Measurements from ENCODE around the gene NAV2. TPM values are rescaled to one million over a fixed set of nuclear protein-coding genes. Genes with fewer than 3 reads are reported as not detected.

The NAV2 gene
- total and polyA plus RNA-seq, 2 donors from 2014 or later: 5.9 to 37.7 TPM

DNA sequence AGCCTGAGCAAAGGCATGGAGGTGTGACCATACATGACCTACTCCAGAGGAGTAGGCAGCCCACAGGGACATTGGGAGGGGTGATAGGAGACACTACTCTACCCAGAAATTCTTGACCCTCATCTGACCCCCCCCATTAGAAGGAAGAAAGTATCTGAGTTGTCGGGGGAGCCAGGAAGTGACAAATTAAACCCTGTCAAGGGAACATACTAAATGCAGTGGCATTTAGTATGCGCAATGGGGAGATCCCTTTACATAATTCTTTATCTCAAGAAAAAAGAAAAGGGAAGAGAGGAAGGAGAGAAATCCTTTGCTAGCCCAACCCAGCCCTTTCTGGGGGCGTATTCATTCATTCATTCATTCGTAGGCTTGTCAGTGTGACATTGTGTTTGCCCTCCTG, 58.8 kb downstream of the NAV2 start:
- no peaks in the 10 kb centered on the region for H3K4me1 ChIP-seq (ENCODE audit: control insufficient read depth in 2 of 3, insufficient read depth in 2 of 3, low read depth in 1 of 3, low read length in 3 of 3)
- H3K9ac ChIP-seq (ENCODE audit: low read length in 3 of 3): no peak overlapping the region
- no peak overlapping the region for H3K4me3 ChIP-seq (ENCODE audit: low read length in 3 of 3)
- DNase-seq: no peak
- peaks cover 2% of the 10 kb centered on the region for H3K27me3 ChIP-seq (ENCODE audit: control insufficient read depth, insufficient read depth, low read length)
- FAIRE-seq: no peak
- TF ChIP-seq, protein P1, sequence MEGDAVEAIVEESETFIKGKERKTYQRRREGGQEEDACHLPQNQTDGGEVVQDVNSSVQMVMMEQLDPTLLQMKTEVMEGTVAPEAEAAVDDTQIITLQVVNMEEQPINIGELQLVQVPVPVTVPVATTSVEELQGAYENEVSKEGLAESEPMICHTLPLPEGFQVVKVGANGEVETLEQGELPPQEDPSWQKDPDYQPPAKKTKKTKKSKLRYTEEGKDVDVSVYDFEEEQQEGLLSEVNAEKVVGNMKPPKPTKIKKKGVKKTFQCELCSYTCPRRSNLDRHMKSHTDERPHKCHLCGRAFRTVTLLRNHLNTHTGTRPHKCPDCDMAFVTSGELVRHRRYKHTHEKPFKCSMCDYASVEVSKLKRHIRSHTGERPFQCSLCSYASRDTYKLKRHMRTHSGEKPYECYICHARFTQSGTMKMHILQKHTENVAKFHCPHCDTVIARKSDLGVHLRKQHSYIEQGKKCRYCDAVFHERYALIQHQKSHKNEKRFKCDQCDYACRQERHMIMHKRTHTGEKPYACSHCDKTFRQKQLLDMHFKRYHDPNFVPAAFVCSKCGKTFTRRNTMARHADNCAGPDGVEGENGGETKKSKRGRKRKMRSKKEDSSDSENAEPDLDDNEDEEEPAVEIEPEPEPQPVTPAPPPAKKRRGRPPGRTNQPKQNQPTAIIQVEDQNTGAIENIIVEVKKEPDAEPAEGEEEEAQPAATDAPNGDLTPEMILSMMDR (IDR thresholded peaks at IDR 0.05; ENCODE audit: borderline replicate concordance, extremely low read depth, insufficient read depth): no peak
- H3K27ac ChIP-seq (ENCODE audit: low read depth in 2 of 2, low read length in 2 of 2): no peak overlapping the region
- no peaks in the 10 kb centered on the region for H3K9me3 ChIP-seq (ENCODE audit: control insufficient read depth in 2 of 3, insufficient read depth in 1 of 3, low read length in 3 of 3)
- intact Hi-C loops (cut with DNase I): no loop called here
- H3K36me3 ChIP-seq (ENCODE audit: control insufficient read depth in 2 of 3, insufficient read depth in 3 of 3, low read length in 3 of 3): no peaks in the 10 kb centered on the region

DNA sequence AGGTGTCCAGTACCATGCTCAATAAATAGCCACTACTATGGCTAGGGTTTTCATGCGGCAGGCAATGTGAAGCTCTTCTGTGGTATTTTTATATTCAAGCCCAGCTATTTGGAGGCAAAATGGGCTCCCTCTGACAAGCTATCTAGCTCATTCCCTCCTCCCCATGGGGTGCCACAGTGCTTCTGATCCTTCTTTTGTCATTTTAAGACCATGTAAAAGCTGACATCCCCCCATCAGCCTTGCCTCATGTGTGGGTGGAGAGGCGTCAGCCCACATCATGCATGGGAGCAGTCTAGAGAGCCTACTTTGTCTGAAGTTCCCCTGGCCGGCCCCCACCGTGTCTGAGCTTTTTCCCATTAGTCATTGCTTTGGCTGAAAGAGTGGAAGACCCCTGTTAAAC, 59.8 kb downstream of the NAV2 start:
- intact Hi-C loops (cut with DNase I): no loop called here
- no peak for FAIRE-seq
- TF ChIP-seq, protein P1 (IDR thresholded peaks at IDR 0.05; ENCODE audit: borderline replicate concordance, extremely low read depth, insufficient read depth): no peak
- Histone ChIP-seq H3K36me3 (ENCODE audit: control insufficient read depth in 2 of 3, insufficient read depth in 3 of 3, low read length in 3 of 3) (no peaks in the 10 kb centered on the region), H3K9ac (ENCODE audit: low read length in 3 of 3) (no peak overlapping the region), H3K9me3 (ENCODE audit: control insufficient read depth in 2 of 3, insufficient read depth in 1 of 3, low read length in 3 of 3) (no peaks in the 10 kb centered on the region), H3K27ac (ENCODE audit: low read depth in 2 of 2, low read length in 2 of 2) (no peak overlapping the region), H3K4me3 (ENCODE audit: low read length in 3 of 3) (no peak overlapping the region), H3K4me1 (ENCODE audit: control insufficient read depth in 2 of 3, insufficient read depth in 2 of 3, low read depth in 1 of 3, low read length in 3 of 3) (no peaks in the 10 kb centered on the region), H3K27me3 (ENCODE audit: control insufficient read depth, insufficient read depth, low read length) (peaks cover 2% of the 10 kb centered on the region)
- no peak for DNase-seq

DNA sequence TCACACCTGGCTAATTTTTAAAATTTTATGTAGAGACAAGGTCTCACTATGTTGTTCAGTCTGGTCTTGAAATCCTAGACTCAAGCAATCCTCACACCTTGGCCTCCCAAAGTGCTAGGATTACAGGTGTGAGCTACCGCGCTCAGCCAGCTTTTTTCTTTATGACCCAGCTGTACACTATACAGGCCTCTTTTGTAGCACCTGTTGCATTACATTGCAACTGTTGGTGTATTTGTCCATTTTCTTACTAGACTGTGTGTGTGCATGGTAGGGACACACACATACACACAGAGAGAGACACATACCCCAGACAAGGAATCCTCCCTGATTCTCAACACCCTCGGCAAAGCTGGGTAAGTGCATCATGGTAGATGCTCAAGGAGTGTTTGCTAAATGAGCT, 61.7 kb downstream of the NAV2 start:
- no peak overlapping the region for H3K9ac ChIP-seq (ENCODE audit: low read length in 3 of 3)
- TF ChIP-seq, protein P1 (IDR thresholded peaks at IDR 0.05; ENCODE audit: borderline replicate concordance, extremely low read depth, insufficient read depth): no peak
- no peaks in the 10 kb centered on the region for H3K9me3 ChIP-seq (ENCODE audit: control insufficient read depth in 2 of 3, insufficient read depth in 1 of 3, low read length in 3 of 3)
- DNase-seq (no peak), FAIRE-seq (no peak)
- H3K27ac ChIP-seq (ENCODE audit: low read depth in 2 of 2, low read length in 2 of 2): no peak overlapping the region
- intact Hi-C loops (cut with DNase I): no loop called here
- H3K27me3 ChIP-seq (ENCODE audit: control insufficient read depth, insufficient read depth, low read length): peaks cover 18% of the 10 kb centered on the region
- no peaks in the 10 kb centered on the region for H3K36me3 ChIP-seq (ENCODE audit: control insufficient read depth in 2 of 3, insufficient read depth in 3 of 3, low read length in 3 of 3)
- no peak overlapping the region for H3K4me3 ChIP-seq (ENCODE audit: low read length in 3 of 3)
- H3K4me1 ChIP-seq (ENCODE audit: control insufficient read depth in 2 of 3, insufficient read depth in 2 of 3, low read depth in 1 of 3, low read length in 3 of 3): no peaks in the 10 kb centered on the region

All from kidney (tissue), 14 donors.